SIG-M5 treated with dmso at 0.1 percent for 504 hours (cell line): ENCODE data around the gene BICC1.
"Not testable (repeated sequence)": the region's sequence is repeated elsewhere in the genome, so short reads cannot be mapped to it uniquely, and the experiment has no call there.

Source experiments
- DNase-seq: peaks from one replicate; lab custom pipeline; 2025; ENCODE audit not compliant: unreplicated experiment; lab: John Stamatoyannopoulos, UW

Gene BICC1

DNA sequence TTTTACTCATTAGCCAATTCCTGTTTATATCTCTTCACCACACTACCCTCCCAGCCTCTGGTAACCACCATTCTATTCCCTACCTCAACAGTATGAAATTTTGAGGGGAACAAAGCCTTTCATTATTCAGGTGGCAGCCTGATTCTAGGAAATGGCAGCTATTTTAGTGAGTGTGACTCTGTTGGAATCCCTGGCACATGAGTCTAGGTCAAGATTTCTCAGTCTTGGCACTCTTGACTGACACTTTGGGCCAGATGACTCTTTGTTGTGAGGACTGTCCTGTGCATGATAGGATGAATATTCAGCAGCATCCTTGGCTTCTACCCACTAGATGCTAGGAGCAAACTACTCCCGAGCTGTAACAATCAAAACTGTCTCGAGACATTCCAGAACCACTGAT is 341.0 kb downstream of the BICC1 start:
- no peak for DNase-seq

DNA sequence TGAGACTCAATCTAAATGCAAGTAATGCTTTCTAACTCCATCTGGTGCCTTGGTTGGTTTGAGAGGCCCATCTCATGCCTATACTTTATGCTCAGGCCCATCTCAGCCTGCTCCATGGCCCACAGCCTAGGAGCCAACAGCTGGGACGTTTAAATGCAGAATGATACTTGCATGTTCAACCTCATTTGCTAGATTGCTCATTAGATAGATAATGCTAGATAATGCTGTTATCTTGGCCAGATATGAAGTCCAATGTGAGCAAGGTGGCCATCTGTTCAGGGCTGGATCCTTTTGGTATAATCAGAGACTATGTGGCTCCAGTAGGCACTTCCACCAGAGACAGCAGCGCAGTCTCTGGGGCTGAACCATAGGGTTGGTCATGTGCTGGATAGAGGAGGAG is 342.1 kb downstream of the BICC1 start:
- DNase-seq: no peak

DNA sequence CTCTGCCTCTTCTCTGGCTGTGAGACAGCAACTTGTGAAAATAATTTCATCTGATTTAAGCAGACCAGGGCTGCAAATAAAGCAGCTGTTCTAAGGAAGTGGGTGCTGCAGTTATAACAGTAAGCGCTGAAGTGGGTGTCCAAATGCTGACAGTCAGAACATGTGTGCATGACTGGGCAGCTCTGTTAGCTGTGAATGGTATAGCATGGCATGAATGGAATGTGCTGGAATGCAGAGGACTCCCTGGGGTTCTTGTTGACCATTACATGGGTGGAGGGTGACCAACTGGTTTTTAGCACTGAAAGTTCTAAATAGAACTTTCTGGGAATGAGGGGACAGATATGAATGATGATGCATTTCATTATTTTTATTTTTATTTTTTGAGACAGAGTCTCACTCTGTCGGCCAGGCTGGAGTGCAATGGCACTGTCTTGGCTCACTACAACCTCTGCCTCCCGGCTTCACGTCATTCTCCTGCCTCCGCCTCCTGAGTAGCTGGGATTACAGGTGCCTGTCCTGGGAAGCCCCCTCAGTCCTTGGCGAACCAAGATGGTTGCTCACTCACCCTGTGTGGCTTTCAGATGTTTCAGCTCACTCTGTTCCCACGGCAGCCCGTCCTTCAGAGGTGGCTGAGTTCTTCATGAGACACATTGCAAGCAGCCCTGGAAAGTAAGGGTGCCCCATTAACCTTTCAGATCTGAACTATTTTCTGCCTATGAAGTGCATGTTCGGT is 344.0 kb downstream of the BICC1 start:
- DNase-seq: no peak

GRCh38 chr10:58857251-58857805 is 344.7 kb downstream of the BICC1 start:
- DNase-seq: no peak

DNA sequence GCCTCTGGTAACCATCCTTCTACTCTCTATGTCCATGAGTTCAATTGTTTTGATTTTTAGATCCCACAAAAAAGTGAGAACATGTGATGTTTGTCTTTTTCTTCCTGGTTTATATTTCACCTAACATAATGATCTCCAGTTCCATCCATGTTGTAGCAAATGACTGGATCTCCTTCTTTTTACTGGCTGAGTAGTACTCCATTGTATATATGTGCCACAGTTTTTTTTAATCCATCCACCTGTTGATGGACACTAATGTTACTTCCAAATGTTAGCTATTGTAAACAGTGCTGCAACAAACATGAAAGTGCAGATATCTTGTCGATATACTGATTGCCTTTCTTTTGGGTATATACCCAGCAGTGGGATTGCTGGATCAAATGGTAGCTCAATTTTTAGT is 345.5 kb downstream of the BICC1 start:
- not testable (repeated sequence) for DNase-seq

DNA sequence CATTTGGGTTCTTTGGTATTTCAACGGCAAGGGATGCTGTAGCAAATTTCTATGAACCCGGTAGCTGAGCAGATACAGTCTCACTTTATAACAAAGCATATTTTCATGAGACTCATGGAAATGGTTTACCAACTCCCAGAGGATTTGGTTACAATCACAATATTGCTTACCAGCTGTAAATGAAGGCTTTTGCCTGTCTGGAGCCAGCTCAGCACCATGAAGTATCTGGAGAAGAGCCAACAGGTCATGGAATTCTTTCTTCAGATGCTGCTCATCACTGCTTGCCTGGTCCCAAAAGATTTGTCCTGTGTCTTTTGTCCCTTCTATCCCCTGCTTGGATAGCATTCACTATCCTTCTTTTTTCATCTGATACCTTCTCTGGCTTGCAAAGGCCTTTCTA is 346.9 kb downstream of the BICC1 start:
- no peak for DNase-seq

- DNase-seq: no peak
Observed at GRCh38 chr10:58867683-58868082, 355.0 kb downstream of the BICC1 start.

DNA sequence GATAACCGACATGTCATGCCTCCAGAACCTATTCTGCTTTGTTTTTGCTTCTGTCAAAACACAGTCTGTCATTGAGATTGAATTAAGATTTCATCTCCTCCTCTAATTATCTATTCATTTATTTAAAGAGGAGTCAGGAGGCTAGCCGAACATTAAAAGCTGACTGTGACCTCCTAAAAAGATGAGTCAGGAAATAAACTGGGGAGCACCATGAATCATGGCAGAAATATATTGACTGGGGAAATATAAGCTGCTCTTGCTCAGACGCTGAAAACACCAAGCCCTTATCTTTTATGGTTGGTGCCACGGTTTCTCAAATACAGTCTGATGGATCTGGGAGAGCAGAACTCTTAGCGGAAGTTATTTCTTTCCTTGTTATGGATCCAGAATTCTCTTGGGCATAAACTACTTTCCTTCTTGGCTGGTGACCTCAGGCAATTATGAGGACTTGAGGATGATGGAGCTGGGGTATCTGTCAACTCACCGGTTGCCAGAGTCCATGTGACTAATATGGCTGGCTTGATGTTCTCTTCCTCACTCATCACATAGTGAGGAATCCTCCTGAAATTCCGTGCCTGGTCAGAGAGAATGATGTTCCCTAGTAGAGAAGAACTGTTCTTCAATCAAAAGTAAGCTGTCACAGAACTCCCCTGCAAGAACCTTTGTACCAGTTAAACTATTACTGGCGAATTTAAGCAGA is 356.2 kb downstream of the BICC1 start:
- no peak for DNase-seq

- no peak for DNase-seq
Observed at GRCh38 chr10:58870070-58870469, 357.4 kb downstream of the BICC1 start.

GRCh38 chr10:58873161-58873560 is 360.5 kb downstream of the BICC1 start:
- DNase-seq: no peak
